MCF 10A (cell line): ENCODE data around the gene TNIK. TPM values are rescaled to one million over a fixed set of nuclear protein-coding genes. Genes with fewer than 3 reads are reported as not detected.

Experiments used
- BruUV-seq: library from RNA; stranded (reverse); fragments of 400-500 nt; replicated peaks from 2 replicates; lab custom pipeline; 2021; lab: Mats Ljungman, UMichigan
- CTCF ChIA-PET: fragments of 300-600 bp; sonication (Branson Sonifier 250); formaldehyde crosslinking; extraction: SDS; loops from one replicate; lab custom pipeline; 2021; ENCODE audit warnings: antibody characterized with exemption, inconsistent platforms; lab: Yijun Ruan, JAX
- POLR2A ChIA-PET: fragments of 300-600, 350-650 bp; sonication (Branson Sonifier 250); formaldehyde crosslinking; extraction: SDS; loops from one replicate; lab custom pipeline; 2020; ENCODE audit warnings: antibody characterized with exemption, inconsistent platforms; lab: Yijun Ruan, JAX
- DNase-seq: peaks from one replicate; pipeline ENCODE4 v3.0.0-alpha.2; 2018; ENCODE audit not compliant: unreplicated experiment
- H3K27ac Mint-ChIP-seq: one replicate; pipeline ENCODE4 v1.8.0; 2022; ENCODE audit warnings: mild to moderate bottlenecking, low read depth, mixed read lengths; ENCODE audit not compliant: unreplicated experiment
- H3K27me3 Mint-ChIP-seq: one replicate; pipeline ENCODE4 v1.8.0; 2022; ENCODE audit warnings: mixed read lengths; ENCODE audit not compliant: insufficient read depth, unreplicated experiment
- H3K36me3 Mint-ChIP-seq: one replicate; pipeline ENCODE4 v1.8.0; 2022; ENCODE audit warnings: mild to moderate bottlenecking, moderate library complexity, mixed read lengths; ENCODE audit not compliant: insufficient read depth, unreplicated experiment
- H3K4me1 Mint-ChIP-seq: one replicate; pipeline ENCODE4 v1.8.0; 2022; ENCODE audit warnings: mixed read lengths; ENCODE audit not compliant: insufficient read depth, unreplicated experiment
- H3K4me3 Mint-ChIP-seq: one replicate; pipeline ENCODE4 v1.8.0; 2022; ENCODE audit warnings: mild to moderate bottlenecking, moderate library complexity, mixed read lengths; ENCODE audit not compliant: unreplicated experiment
- H3K9me3 Mint-ChIP-seq: one replicate; pipeline ENCODE4 v1.8.0; 2022; ENCODE audit warnings: mixed read lengths; ENCODE audit not compliant: unreplicated experiment
- intact Hi-C: fragments of 100-400 bp; cut with micrococcal nuclease; formaldehyde crosslinking; loops from 2 replicates; pipeline ENCODE4 v1.14.1; 2022
- total RNA-seq: library from RNA; stranded (reverse); gene quantifications from 2 replicates; pipeline ENCODE4 v1.2.3, GENCODE V29; 2022
- TF ChIP-seq, protein P1 (sequence below): fragments of 200-600 bp; IDR thresholded peaks from one replicate; pipeline ENCODE4 v1.8.0; 2022; ENCODE audit warnings: antibody characterized with exemption, mild to moderate bottlenecking; ENCODE audit not compliant: unreplicated experiment

Gene TNIK
- total RNA-seq, 1 experiment from 2014 or later, result 3.4 TPM

DNA sequence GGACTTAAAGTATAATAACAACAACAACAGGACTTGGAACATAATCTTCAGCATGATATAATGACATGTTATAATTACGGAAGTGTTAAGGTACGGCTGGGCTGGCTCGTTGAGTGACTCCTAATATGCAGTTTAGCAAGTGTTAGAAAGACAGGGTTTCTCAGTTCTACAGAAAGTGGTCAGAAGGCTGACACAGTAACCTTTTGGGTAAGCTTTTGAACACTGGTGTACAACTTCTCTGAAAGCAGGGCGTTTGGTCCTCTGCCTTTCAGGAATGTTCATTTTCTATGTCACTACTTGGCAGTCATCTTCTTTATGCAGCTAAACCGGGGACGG lies 300.4 kb downstream of the TNIK start:
- intact Hi-C loops, result no loop called here
- peaks cover 6% of the 10 kb centered on the region for H3K4me1 Mint-ChIP-seq
- ChIA-PET POLR2A (interaction anchor here (2.0 kb wide), 1 partner anchor 302 kb away, joined by 4 read pairs; no protein-coding TSS in a partner anchor), CTCF (interaction anchor here (0.8 to 1.0 kb wide), 2 partner anchors 198 to 406 kb away, joined by 4 to 6 read pairs; no protein-coding TSS in a partner anchor)
- no peak overlapping the region for H3K27ac Mint-ChIP-seq
- peaks cover 6% of the 10 kb centered on the region for H3K9me3 Mint-ChIP-seq
- no peaks in the 10 kb centered on the region for H3K36me3 Mint-ChIP-seq
- DNase-seq, result no peak
- H3K27me3 Mint-ChIP-seq, result no peaks in the 10 kb centered on the region
- BruUV-seq, result no TSS peak
- H3K4me3 Mint-ChIP-seq, result no peak overlapping the region
- TF ChIP-seq, protein P1, sequence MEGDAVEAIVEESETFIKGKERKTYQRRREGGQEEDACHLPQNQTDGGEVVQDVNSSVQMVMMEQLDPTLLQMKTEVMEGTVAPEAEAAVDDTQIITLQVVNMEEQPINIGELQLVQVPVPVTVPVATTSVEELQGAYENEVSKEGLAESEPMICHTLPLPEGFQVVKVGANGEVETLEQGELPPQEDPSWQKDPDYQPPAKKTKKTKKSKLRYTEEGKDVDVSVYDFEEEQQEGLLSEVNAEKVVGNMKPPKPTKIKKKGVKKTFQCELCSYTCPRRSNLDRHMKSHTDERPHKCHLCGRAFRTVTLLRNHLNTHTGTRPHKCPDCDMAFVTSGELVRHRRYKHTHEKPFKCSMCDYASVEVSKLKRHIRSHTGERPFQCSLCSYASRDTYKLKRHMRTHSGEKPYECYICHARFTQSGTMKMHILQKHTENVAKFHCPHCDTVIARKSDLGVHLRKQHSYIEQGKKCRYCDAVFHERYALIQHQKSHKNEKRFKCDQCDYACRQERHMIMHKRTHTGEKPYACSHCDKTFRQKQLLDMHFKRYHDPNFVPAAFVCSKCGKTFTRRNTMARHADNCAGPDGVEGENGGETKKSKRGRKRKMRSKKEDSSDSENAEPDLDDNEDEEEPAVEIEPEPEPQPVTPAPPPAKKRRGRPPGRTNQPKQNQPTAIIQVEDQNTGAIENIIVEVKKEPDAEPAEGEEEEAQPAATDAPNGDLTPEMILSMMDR, result no peak

DNA sequence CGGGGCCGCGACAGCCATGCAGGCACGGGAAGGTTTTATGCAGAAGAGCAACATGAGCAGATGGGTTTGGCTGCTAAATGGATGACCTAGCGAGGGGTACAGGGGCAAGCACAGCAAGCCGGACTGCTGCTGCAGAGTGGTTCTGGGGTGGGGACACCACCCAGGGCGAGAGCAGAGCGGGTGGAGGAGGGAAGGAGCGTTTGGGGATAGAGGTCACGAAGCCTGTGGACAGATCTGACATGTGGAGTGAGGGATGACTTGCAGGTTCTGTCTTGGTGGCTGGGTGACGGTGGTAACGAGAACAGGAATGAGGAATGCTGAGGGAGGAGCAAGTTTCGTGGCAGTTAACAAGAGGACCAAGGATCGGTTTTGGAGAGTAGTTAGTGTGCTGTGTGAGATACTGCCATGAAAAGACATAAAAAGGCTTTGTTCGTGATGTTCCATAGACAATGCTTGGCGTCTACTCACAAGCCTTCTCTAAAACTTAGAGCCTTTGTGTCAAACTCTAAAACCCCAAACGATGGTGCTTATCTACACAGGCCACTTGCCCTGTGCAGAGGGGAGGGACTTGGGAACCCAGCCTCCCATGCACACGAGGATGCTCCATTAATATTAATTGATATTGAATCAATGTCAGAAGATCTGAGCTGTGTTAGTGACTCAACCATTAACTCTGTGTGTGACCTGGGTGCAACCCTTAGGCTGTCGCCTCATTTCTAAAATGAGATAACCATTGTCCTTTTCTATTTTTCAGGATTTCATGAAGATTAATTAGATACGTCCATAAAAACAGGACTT lies 301.0 kb downstream of the TNIK start:
- DNase-seq, result no peak
- TF ChIP-seq, protein P1, result no peak
- ChIA-PET CTCF (no interaction called here), POLR2A (interaction anchor here (2.0 kb wide), 1 partner anchor 302 kb away, joined by 4 read pairs; no protein-coding TSS in a partner anchor)
- H3K9me3 Mint-ChIP-seq, result peaks cover 6% of the 10 kb centered on the region
- H3K4me3 Mint-ChIP-seq, result no peak overlapping the region
- BruUV-seq, result no TSS peak
- no peaks in the 10 kb centered on the region for H3K36me3 Mint-ChIP-seq
- H3K27me3 Mint-ChIP-seq, result no peaks in the 10 kb centered on the region
- no peak overlapping the region for H3K27ac Mint-ChIP-seq
- intact Hi-C loops, result no loop called here
- peaks cover 6% of the 10 kb centered on the region for H3K4me1 Mint-ChIP-seq

DNA sequence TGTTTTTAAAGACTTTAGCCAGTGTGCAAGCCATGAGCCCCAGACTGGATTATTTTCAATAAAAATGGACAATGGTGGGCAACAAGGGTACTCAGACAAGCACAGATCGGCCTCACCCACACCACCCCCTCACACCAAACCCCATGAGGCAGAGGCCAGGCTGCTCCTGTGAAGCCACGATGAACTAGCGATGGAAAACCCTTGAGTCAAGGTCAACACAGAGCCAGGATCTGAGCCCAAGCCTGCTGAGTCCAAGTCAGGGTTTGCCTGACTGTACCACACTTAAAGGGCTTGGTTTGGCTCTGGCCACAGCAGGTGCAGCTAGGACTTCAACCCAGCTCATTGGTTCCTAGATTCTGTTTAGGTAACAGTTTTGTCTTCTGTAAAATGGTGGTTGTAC lies 302.2 kb downstream of the TNIK start:
- ChIA-PET CTCF (no interaction called here), POLR2A (interaction anchor here (1.2 to 2.0 kb wide), 2 partner anchors 14 to 303 kb away, joined by 3 to 4 read pairs; no protein-coding TSS in a partner anchor)
- BruUV-seq, result no TSS peak
- Mint-ChIP-seq H3K4me3 (no peak overlapping the region), H3K27me3 (no peaks in the 10 kb centered on the region), H3K9me3 (peaks cover 6% of the 10 kb centered on the region), H3K36me3 (no peaks in the 10 kb centered on the region), H3K4me1 (peaks cover 6% of the 10 kb centered on the region), H3K27ac (no peak overlapping the region)
- intact Hi-C loops, result no loop called here
- no peak for DNase-seq
- TF ChIP-seq, protein P1, result no peak

DNA sequence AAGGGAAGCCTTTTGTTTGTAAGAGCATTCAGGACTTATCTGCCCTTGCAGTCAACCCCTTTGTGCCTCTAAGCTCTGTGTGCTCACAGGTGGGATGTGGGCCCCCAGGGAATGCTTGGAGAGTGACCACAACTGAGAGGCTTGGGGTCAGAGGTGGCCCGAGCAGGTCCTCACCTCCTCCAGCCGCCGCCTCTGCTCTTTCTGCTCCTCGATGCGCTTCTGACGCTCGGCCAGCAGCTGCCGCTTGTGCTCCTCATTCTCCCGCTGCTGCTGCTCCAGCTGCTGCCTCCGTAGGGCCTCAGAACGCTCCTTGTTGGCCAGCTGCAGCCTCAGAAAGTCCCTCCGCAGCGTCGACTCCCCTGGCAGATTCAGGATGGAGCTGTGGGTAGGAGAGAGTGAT lies 302.9 kb downstream of the TNIK start:
- no peak for DNase-seq
- Mint-ChIP-seq H3K4me1 (peaks cover 6% of the 10 kb centered on the region), H3K4me3 (no peak overlapping the region), H3K27ac (no peak overlapping the region), H3K9me3 (peaks cover 6% of the 10 kb centered on the region), H3K36me3 (no peaks in the 10 kb centered on the region), H3K27me3 (no peaks in the 10 kb centered on the region)
- POLR2A ChIA-PET, result interaction anchor here (1.2 kb wide), 1 partner anchor 13 kb away, joined by 3 read pairs; no protein-coding TSS in a partner anchor
- no TSS peak for BruUV-seq
- CTCF ChIA-PET, result no interaction called here
- intact Hi-C loops, result no loop called here
- TF ChIP-seq, protein P1, result no peak
